ENCODE data around the gene HNRNPA2B1.
"Not testable (repeated sequence)": the region's sequence is repeated elsewhere in the genome, so short reads cannot be mapped to it uniquely, and the experiment has no call there.

The HNRNPA2B1 gene

DNA sequence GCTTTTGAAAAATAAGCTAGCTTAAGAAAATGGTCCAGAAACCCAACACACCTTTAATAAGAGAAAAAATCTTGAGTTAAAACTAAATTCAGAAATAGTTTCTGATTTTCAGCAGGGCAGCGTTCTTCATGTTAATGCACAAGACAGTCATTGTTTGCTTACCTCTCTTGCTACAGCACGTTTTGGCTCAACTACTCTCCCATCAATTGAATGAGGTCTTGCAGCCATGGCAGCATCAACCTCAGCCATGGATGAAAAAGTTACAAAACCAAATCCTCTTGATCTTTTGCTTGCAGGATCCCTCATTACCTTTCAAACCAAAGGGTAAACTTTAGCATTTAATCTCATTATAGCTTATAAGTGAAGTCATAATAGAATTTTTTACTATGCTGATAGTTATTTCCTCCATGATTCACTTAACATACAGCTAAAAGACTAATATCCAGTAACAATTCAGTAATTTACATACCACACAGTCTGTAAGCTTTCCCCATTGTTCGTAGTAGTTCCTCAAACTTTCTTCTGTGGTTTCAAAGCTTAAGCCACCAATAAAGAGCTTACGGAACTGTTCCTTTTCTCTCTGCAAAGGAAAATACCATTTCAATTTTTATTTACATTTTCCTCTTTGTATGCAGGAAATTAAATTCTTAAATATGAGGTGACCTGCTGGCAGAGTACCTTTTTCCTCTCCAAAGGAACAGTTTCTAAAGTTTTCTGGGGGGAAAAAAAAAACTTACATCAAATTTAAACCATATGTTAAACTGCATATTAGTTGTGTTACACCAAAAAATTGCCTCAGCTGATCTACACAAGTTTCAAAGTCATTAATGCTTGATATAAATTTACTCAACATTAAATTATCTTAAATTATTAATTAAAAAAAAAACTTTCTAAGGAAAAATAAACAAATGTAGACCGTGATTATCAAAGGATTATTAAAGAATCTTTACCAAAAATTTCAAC lies 3.1 kb downstream of the HNRNPA2B1 start:
- no peak for FAIRE-seq

DNA sequence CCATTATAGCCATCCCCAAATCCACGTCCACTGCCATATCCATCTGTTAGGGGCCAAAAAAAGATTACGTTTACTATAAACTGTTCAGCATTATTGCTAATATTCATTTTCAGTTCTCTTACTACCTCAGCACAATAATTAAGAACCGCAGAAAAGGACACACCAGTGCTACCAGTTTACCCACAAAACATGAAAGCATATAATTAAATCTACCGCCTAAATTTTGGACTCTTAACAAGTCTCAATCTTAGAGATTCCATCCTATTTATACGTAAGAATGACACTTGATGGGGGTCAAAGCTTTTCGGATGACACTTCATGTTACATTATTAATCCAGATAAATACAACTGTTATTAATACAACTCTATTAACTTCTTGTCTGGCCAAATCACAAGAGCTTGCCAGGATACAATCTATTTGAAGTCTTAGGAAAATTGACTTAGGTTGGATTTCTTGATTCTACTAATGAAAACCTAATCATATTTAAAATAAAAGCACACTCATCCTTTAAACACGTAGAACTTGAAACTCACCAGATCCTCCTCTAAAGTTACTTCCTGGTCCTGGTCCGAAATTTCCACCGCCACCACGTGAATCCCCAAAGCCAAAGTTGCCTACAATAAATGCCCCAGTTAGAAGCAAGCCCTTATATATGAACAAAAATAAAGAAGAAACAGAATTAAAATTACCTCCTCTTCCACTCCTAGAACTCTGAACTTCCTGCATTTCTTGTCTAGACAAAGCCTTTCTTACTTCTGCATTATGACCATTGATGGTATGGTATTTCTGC lies 4.5 kb downstream of the HNRNPA2B1 start:
- FAIRE-seq = no peak

DNA sequence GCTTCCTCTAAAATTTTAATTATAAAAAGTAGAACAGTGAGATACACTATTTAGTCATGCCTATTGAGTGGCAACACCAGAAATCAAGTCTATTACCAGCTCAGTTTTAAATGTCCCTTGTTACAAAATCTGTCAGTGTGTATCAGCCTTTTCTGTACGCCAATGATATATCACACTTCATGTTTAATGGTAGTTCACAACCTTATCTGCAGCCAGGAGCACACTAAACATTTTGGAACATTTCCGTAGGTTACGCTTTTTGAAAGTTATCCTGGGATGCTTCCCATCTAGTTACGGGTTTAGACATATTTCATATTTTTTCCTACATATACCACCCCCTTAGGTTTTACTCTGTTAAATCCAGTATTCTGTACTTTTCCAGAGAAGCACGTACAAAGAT lies 5.4 kb downstream of the HNRNPA2B1 start:
- FAIRE-seq = no peak

- FAIRE-seq = not testable (repeated sequence)
Observed at GRCh38 chr7:26194764-26195163, 5.8 kb downstream of the HNRNPA2B1 start.

GRCh38 chr7:26193432-26194207 lies 6.9 kb downstream of the HNRNPA2B1 start:
- no peak for FAIRE-seq

- FAIRE-seq = peak; percentile 61
Observed at GRCh38 chr7:26192485-26193087, 8.0 kb downstream of the HNRNPA2B1 start.

DNA sequence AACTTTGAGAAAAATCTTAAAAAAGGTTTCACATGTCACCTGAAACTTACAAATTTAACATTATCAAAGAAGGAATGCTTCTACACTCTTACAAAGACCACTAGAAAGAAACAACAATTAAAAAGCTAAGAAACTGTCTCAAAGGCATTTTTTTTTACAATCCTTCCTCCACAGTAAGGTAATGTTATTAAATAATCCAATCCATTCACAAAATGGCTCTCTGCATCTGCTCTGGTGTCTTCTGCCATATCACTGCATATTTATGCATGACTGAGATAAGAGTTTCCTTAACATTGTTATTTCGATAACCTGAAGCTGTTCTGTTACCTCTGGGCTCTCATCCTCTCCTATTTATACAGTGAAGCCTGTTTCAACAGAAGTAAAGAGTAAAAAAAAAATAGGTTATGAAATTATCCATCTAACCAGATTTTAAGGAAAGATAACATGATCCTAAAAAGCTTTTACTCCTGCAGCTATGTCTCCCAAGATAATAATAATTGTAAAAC lies 8.5 kb downstream of the HNRNPA2B1 start:
- no peak for FAIRE-seq

DNA sequence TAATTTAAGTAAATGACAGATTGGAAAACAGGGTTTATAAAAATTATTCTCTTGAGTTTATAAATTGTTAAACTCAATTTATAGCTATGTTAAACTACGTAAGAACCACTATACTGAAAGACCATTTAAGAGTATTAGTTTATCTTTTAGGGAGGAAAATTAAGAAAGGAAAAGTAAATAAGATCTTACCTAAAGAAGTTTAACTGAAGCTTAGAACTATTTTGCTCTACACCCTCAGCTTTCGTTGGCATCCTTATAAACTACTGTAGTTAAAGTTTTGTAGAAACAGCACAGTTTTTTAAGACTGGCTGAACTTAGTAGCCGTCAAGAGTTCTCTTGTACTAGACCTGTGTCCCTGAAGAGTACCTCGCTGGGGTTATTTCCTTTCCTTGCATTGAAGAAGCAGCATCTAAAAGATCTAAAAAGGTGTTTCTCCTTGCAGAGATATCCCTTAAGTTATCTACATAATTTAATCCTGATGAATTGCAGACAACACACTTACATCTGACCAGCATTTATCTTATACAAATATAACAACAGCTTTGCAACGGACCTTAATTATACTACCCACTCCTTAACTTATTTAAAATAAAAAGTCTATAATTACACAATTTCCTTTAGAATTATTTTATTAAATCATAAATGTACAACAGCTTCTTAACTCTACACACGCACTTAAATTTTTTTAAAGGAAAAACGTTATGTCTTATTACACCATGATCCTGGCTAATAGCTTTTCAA lies 9.1 kb downstream of the HNRNPA2B1 start:
- peak; percentile 90 for FAIRE-seq

GRCh38 chr7:26190417-26190869 lies 10.1 kb downstream of the HNRNPA2B1 start:
- FAIRE-seq = peak; percentile 52

GRCh38 chr7:26189697-26190096 lies 10.8 kb downstream of the HNRNPA2B1 start:
- no peak for FAIRE-seq

DNA sequence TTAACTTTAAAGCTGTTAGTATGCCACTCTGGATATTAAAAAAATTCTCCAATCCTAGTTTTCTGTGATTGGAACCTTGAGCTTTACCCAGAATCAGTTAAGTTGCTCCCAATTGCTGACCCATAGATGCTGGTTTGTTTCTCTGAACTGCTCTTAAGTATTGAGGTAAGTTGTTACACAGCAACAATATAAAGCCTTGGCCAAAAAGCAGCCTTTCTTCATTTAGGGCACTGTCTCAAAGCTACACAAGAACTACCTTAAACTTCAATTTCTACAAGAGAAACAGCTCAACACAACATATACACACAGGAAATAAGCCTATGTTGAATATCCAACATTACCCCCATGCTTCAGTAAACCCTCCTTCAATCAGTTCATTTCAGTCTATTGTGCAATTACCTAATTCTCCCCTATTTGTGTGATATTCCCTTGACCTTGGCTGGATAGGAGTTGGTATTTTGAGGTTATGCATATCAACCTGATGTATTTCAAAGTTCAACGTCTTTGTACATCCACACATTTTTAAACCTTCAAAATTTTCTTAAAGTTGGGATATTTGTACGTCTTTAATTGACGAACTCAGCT lies 11.5 kb downstream of the HNRNPA2B1 start:
- no peak for FAIRE-seq

DNA sequence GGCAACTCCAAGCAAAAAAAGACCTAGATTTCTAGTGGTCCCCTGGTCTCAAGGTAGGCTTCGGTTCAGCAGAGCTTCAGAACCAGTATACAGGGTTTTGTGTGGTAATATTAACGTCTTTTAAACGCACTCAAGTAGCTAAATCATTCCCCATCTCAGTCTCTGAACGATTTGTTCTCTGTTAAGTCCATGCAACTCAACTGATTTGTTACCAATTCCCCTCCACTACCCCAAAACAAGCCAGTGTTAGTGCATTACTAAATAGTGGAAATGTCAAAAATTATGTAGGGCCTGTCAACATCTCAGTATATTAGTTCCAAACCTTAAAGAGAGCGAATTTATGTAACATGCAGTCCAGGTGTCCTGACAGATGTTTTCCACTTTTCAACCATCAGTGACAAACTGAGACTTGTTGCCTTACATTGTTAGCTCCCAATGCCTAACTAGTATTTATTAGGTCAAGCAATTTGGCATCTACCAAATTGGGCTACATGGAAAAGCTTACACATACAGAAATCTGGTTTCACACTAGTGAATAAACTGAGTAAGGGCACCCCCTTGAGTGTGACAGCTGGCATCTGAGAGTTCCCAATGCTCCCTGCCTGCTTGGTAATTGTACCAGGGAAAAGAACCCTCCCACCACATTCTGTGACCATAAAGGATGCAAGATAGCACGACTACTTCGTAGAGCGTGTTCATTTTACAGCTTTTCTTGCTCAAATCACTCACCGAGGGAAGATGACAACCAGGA lies 12.2 kb downstream of the HNRNPA2B1 start:
- no peak for FAIRE-seq

GRCh38 chr7:26187380-26188205 lies 13.0 kb downstream of the HNRNPA2B1 start:
- no peak for FAIRE-seq

GRCh38 chr7:26186364-26187311 lies 13.9 kb downstream of the HNRNPA2B1 start:
- no peak for FAIRE-seq

DNA sequence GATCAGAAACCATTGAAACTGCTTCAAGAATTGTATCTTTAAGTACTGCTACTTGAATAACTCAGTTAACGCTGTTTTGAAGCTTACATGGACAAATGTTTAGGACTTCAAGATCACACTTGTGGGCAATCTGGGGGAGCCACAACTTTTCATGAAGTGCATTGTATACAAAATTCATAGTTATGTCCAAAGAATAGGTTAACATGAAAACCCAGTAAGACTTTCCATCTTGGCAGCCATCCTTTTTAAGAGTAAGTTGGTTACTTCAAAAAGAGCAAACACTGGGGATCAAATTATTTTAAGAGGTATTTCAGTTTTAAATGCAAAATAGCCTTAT lies 14.7 kb downstream of the HNRNPA2B1 start:
- no peak for FAIRE-seq

- FAIRE-seq = no peak
Observed at GRCh38 chr7:26185131-26185843, 15.3 kb downstream of the HNRNPA2B1 start.

GRCh38 chr7:26184281-26185101 lies 16.1 kb downstream of the HNRNPA2B1 start:
- FAIRE-seq = peak; percentile 99

All from G401.6 (cell line).